ENCODE results near the gene BTK.
"Not testable (repeated sequence)": the region's sequence is repeated elsewhere in the genome, so short reads cannot be mapped to it uniquely, and the experiment has no call there.

Gene BTK

GRCh38 chrX:101334310-101334709, 51.7 kb downstream of the BTK start:
- not testable (repeated sequence) for DNase-seq

- not testable (repeated sequence) for DNase-seq
Measured at GRCh38 chrX:101326600-101326999, 59.4 kb downstream of the BTK start.

DNA sequence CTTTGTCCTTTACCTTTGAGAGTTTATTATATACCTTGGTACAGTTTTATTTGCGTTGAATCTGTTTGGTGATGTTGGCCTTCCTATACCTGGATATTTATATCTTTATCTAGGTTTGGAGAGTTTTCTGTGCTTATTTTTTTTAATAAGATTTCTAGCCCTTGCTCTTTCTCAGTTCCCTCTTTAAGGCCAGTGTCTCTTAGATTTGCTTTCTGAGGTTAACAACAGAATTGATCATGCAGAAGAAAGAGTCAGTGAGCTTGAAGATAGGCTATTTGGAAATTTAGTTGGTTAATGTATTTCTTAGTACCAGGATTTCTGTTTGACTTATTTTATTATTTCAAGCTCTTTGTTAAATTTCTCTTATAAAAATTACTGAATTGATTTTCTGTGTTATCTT, 82.2 kb downstream of the BTK start:
- DNase-seq: no peak

Data from activated CD4-positive, alpha-beta T cell treated with anti-CD3 and anti-CD28 coated beads, Interleukin-2, amount 50 U/mL, for 4 hours (primary cell).